Measurements from ENCODE around the gene KCND3.

Gene KCND3

DNA sequence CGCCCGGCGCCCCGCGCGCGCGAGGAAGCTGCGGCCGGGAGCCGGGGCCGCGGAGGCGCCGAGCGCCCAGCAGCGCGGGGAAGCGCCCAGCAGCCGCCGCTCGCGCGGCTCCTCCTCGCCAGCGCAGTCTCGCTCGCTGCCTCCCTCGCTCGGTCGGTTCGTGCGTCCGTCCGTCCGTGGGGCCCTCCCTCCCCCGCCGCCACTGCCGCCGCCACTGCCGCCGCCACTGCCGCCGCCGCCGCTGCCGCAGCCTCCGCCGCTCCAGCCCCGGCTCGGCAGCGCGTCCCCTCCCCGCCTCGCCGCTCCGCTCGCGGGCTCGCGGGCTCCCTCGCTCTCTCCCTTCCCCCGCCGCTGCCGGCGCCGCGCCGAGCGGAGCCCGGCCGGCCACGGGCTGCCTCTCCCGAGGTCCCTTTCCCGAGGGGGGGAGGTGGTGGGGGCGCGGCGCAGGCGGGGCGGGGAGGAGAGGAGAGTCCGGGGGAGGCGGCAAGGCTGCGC lies at the start of gene KCND3:
TSS of gene KCND3 (minus strand) at position 138 of the 495 bp plus-strand sequence.
- no peak within 1 kb of the TSS for H3K27ac ChIP-seq
- no peak for TF ChIP-seq ZFX (IDR thresholded peaks at IDR 0.05; ENCODE audit: borderline replicate concordance)
- TF ChIP-seq, protein P1, sequence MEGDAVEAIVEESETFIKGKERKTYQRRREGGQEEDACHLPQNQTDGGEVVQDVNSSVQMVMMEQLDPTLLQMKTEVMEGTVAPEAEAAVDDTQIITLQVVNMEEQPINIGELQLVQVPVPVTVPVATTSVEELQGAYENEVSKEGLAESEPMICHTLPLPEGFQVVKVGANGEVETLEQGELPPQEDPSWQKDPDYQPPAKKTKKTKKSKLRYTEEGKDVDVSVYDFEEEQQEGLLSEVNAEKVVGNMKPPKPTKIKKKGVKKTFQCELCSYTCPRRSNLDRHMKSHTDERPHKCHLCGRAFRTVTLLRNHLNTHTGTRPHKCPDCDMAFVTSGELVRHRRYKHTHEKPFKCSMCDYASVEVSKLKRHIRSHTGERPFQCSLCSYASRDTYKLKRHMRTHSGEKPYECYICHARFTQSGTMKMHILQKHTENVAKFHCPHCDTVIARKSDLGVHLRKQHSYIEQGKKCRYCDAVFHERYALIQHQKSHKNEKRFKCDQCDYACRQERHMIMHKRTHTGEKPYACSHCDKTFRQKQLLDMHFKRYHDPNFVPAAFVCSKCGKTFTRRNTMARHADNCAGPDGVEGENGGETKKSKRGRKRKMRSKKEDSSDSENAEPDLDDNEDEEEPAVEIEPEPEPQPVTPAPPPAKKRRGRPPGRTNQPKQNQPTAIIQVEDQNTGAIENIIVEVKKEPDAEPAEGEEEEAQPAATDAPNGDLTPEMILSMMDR (IDR thresholded peaks at IDR 0.05) = no peak

DNA sequence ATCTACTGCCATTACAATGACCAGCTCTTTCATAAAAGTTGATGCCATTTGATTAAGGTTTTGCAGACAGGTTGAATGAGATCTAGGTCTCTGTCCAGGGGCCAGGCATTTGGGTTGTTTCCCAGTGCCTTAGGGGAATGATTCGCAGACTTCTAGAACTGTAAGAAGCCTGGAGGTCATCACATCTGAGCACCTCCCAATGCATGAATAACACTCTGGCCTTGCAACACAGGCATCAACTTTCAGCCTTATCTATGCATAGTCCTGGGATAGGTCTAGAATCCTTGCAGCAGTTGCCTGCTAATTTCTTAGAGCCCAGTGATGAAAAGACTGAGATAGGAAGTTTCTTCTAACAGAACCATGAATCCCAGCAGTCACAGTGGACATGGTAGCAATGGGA lies 44.8 kb upstream of the KCND3 start:
- TF ChIP-seq, protein P1 (IDR thresholded peaks at IDR 0.05) = no peak
- no peak for TF ChIP-seq ZFX (IDR thresholded peaks at IDR 0.05; ENCODE audit: borderline replicate concordance)
- H3K27ac ChIP-seq = no peak overlapping the region

DNA sequence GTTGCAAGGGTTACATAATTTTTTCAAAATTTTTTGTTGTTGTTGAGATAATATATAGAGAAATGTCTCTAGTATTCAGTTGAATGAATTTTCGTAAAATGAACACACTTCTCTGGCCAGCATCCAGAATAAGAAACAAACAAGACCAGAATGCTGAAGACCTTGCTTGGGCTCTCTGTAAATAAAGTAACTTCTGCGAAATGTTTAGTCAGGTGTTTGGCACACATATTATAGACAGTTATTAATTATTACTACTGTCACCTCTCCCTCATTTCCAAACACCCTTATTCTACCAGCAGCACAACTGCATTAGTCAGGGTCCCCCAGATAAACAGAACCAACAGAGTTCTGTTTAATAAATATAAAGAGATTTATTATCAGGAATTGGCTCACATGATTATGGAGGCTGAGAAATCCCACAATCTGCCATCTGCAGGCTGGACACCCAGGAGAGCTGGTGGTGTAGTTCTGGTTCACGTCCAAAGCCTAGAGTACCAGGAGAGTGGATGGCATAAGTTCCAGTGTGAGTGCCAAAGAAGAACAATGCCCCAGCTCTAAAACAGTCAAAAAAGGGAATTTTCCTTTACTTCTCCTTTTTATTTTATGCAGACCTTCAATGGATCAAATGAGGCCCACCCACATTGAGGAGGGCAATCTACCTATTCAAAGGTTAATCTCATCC lies 44.1 kb upstream of the KCND3 start:
- no peak overlapping the region for H3K27ac ChIP-seq
- TF ChIP-seq, protein P1 (IDR thresholded peaks at IDR 0.05) = no peak
- TF ChIP-seq ZFX (IDR thresholded peaks at IDR 0.05; ENCODE audit: borderline replicate concordance) = no peak

DNA sequence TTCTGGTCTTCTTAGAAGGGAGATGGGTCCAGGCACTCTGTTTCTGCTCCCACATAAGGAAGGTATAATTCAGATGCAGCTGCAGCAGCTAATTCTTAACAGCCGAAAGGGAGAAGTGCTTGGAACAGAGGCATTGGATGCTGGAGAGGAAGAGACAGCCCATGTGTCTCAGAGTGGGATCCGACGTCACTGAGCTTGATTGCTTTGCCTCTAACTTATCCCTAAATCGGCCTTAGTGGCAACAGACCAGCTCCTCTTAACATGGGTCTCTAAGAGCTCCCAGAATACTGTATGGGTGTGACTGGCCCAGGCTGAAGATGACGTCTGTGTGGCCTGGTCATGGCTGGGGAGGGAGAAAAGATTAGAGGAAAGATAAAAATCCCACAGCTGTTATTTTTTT lies 40.7 kb upstream of the KCND3 start:
- no peak overlapping the region for H3K27ac ChIP-seq
- TF ChIP-seq, protein P1 (IDR thresholded peaks at IDR 0.05) = no peak
- TF ChIP-seq ZFX (IDR thresholded peaks at IDR 0.05; ENCODE audit: borderline replicate concordance) = no peak

DNA sequence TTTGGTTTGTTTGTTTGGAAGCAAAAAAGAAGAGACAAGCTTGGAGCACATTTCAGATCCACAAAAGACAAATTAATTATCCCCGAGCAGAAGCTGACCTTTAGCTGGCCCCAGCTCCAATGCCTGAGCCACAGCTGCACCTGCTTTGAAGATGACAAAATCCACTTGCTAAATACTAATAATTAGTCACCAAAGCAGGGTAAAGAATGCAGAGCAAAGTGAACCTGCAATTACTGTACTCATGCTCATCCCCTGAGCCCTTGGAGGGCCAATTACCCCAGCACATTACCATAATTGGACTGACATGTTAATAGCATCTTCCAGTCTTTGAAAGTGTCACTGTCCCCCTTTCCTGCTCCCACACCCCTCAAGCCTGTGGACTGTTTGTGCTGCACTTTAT lies 38.2 kb upstream of the KCND3 start:
- TF ChIP-seq, protein P1 (IDR thresholded peaks at IDR 0.05) = no peak
- TF ChIP-seq ZFX (IDR thresholded peaks at IDR 0.05; ENCODE audit: borderline replicate concordance) = no peak
- H3K27ac ChIP-seq = no peak overlapping the region

DNA sequence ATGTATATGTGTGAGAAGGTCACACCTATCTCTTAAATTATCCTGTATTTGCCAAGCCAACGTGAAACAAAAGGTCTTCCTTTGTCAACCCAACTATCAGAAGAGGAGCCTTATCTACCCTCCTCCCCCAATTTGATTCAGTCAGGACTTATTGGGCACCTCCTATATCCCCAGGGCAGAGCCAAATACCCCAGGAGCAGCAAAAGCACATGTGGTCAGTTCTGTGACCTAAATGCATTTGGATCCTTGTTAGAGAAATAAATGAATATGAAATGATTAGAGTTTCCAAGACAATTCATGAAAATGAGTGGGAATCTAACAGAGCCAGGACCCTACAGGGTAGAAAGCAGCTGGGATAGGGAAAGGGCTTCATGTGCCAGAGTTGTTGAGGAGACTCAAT lies 37.0 kb upstream of the KCND3 start:
- TF ChIP-seq, protein P1 (IDR thresholded peaks at IDR 0.05) = no peak
- TF ChIP-seq ZFX (IDR thresholded peaks at IDR 0.05; ENCODE audit: borderline replicate concordance) = no peak

DNA sequence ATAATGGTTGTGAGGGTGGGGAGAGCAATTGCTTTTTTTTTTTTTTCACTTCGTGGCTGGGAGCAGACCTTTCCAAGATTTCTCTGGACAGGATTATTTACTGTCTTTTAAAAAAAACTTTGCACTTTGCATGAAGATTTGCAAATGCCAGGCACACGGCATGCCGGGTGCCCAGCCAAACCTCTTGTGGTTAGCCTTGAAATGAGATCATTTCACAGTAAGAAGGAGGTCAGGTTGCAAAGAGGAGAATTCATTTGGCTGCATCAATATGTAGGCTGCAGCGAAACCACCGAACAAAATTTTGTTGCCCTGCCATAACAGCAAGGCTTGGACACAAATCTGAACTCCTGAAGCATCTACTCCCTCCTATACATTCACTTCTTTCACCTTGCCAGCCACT lies 36.5 kb upstream of the KCND3 start:
- H3K27ac ChIP-seq = no peak overlapping the region
- TF ChIP-seq, protein P1 (IDR thresholded peaks at IDR 0.05) = no peak
- no peak for TF ChIP-seq ZFX (IDR thresholded peaks at IDR 0.05; ENCODE audit: borderline replicate concordance)

More for the DNA sequence above, 37.0 kb upstream of the KCND3 start:
- no peak overlapping the region for H3K27ac ChIP-seq

Data from 22Rv1 (cell line).